Measurements from ENCODE around the gene TRIM13. TPM values are rescaled to one million over a fixed set of nuclear protein-coding genes. Genes with fewer than 3 reads are reported as not detected.
A peak's percentile ranks its signal among the peaks of the same experiment; 100 is the strongest.
"Not testable (repeated sequence)": the region's sequence is repeated elsewhere in the genome, so short reads cannot be mapped to it uniquely, and the experiment has no call there.

Gene TRIM13, protein sequence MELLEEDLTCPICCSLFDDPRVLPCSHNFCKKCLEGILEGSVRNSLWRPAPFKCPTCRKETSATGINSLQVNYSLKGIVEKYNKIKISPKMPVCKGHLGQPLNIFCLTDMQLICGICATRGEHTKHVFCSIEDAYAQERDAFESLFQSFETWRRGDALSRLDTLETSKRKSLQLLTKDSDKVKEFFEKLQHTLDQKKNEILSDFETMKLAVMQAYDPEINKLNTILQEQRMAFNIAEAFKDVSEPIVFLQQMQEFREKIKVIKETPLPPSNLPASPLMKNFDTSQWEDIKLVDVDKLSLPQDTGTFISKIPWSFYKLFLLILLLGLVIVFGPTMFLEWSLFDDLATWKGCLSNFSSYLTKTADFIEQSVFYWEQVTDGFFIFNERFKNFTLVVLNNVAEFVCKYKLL
- total RNA-seq (10 to 100 TPM; 17.9 to 21.0 TPM), polyA plus RNA-seq (1 to 10 TPM; 7.3 to 8.5 (median 7.5) TPM), total RNA-seq (16.0 to 36.5 (median 23.0) reads per million in 6 experiments)

DNA sequence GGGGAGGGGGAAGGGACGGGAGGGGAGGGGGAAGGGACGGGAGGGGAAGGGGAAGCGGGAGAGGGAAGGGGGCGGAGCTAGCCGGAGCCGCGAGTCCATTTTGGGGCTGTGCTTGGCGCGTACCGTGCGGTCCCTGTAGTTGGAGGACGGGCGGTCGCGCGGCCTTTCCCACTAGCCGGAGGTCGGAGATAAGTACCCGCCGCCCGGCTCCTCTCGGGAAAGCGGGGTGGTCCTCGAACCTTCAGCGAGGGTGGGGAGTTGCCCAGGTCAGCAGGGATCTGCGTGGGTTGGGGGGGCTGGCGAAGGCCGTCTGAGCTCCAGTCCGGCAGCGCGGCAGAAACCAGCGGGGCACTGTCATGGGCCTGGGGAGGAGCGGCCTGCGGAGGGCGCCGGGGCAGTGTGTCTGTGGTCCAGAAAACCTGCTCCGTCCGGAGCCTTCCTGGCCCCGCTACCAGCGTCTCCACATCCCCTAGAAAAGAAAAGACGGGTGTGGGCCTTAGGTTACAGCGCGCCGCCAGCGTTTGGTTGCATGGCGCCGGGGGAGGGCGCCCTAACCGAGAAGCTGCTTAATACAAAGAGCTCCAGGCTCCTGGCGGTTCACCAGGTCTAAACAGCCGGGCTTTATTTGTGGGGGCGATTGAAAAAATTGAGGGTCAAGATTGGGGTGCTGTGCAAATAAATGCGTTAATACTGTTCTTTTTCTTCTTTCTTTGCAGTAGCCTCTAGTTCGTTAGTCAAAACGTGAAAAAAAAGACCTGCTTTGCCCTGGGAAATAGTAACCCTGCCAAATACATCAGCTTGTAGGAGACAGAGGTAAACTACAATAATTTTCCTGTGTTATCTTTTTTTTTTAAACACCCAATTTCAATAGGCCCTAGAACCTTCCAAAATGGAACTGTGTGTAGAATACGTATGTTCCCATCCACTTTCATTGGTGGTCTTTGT, at the start of gene TRIM13:
TSS of gene TRIM13 (plus strand) at position 92 of the 945 bp plus-strand sequence. CDS start 14,899 bp downstream, outside the sequence.
- H3K27ac Mint-ChIP-seq, result peak within 1 kb of the TSS; percentile 83 to 94 (median 89)
- H3K27me3 Mint-ChIP-seq, result no peaks in the 10 kb centered on the region
- peak within 1 kb of the TSS; percentile 82 to 93 (median 85) for H3K4me3 Mint-ChIP-seq
- peaks cover 0 to 43% (median 6%) of the 10 kb centered on the region in 3 donors for H3K36me3 Mint-ChIP-seq
- H3K4me1 Mint-ChIP-seq, result peaks cover 8 to 55% (median 38%) of the 10 kb centered on the region in 4 donors
- peak; percentile 64 to 86 (median 76) for DNase-seq
- H3K9me3 Mint-ChIP-seq, result no peaks in the 10 kb centered on the region
- POLR2A ChIA-PET, result interaction anchor here (0.6 to 3.2 kb wide), 17 partner anchors 27 to 1456 kb away, joined by 3 to 61 read pairs (median 4); partner anchors contain the start of genes INTS6, RNASEH2B and SPRYD7
- peak; percentile 83 to 88 for ATAC-seq

DNA sequence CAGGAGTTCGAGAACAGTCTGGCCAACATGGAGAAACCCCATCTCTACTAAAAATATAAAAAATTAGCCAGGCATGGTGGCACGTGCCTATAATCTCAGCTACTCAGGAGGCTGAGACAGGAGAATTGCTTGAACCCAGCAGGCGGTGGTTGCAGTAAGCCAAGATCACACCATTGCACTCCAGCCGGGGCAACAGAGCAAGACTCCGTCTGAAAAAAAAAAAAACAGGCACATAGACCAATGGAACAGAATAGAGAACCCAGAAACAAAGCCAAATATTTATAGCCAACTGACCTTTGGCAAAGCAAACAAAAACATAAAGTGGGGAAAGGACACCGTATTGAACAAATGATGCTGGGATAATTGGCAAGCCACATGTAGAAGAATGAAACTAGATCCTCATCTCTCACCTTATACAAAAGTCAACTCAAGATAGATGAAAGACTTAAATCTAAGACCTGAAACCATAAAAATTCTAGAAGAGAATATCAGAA, 48.0 kb upstream of the TRIM13 start:
- Mint-ChIP-seq H3K36me3 (peaks cover 0 to 14% (median 0%) of the 10 kb centered on the region in 3 donors), H3K9me3 (peaks cover 0 to 15% (median 3%) of the 10 kb centered on the region in 9 donors)
- H3K4me3 Mint-ChIP-seq, ATAC-seq, POLR2A ChIA-PET, H3K4me1 Mint-ChIP-seq, DNase-seq, H3K27me3 Mint-ChIP-seq, H3K27ac Mint-ChIP-seq: not testable (repeated sequence)

DNA sequence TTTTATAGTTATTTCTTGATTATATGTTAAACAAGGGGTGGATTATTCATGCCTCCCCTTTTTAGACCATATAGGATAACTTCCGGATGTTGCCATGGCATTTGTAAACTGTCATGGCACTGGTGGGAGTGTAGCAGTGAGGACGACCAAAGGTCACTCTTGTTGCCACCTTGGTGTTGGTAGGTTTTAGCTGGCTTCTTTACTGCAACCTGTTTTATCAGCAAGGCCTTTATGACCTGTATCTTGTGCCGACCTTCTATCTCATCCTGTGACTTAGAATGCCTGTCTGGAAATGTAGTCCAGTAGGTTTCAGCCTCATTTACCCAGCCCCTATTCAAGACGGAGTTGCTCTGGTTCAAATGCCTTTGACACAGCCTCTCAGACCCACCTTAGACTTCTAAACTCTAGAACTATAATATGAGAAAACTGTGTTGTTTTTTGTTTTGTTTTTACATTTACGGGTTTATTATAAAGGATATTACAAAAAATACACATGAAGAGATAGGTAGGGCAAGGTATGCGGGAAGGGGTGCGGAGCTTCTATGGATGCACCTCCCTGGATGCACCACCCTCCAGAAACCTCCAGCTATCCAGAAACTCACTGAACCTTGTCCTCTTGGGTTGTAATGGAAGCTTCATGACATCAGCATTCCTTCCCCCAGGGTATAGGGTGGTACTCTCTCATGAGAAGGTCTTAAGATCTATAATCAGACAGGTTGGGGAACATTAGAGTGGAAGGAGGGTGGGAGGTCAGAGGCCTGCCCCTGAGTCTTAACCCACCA, 44.9 kb upstream of the TRIM13 start:
- POLR2A ChIA-PET, result no interaction called here
- ATAC-seq (no peak), DNase-seq (no peak)
- Mint-ChIP-seq H3K27ac (no peak overlapping the region), H3K4me3 (no peak overlapping the region), H3K36me3 (peaks cover 0 to 4% (median 0%) of the 10 kb centered on the region in 3 donors), H3K27me3 (peaks cover 2 to 13% (median 11%) of the 10 kb centered on the region in 5 donors), H3K4me1 (no peaks in the 10 kb centered on the region), H3K9me3 (peaks cover 0 to 15% (median 3%) of the 10 kb centered on the region in 9 donors)

DNA sequence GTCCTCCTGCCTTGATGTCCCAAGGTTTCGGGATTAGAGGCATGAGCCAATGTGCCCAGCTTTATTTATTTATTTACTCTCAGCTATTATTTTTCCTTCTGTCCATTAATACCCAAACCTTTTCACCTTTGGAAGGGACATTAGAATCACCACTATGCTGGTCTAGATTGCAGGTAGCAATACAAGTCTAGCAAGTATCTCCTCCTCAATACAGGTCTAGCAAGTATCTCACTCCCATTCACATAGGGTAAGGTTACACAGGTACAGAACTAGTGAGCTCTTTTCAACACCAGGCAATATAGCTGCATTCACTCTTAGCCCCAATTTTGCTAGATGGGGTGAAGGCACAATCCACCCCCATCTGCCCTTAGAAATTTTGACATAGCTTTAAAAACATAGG, 43.3 kb upstream of the TRIM13 start:
- H3K36me3 Mint-ChIP-seq, result no peaks in the 10 kb centered on the region
- H3K9me3 Mint-ChIP-seq, result peaks cover 0 to 12% (median 2%) of the 10 kb centered on the region in 9 donors
- ATAC-seq (no peak), DNase-seq (no peak)
- peaks cover 4 to 19% (median 12%) of the 10 kb centered on the region in 5 donors for H3K27me3 Mint-ChIP-seq
- no peak overlapping the region for H3K27ac Mint-ChIP-seq
- H3K4me3 Mint-ChIP-seq, result no peak overlapping the region
- POLR2A ChIA-PET, result no interaction called here
- no peaks in the 10 kb centered on the region for H3K4me1 Mint-ChIP-seq

DNA sequence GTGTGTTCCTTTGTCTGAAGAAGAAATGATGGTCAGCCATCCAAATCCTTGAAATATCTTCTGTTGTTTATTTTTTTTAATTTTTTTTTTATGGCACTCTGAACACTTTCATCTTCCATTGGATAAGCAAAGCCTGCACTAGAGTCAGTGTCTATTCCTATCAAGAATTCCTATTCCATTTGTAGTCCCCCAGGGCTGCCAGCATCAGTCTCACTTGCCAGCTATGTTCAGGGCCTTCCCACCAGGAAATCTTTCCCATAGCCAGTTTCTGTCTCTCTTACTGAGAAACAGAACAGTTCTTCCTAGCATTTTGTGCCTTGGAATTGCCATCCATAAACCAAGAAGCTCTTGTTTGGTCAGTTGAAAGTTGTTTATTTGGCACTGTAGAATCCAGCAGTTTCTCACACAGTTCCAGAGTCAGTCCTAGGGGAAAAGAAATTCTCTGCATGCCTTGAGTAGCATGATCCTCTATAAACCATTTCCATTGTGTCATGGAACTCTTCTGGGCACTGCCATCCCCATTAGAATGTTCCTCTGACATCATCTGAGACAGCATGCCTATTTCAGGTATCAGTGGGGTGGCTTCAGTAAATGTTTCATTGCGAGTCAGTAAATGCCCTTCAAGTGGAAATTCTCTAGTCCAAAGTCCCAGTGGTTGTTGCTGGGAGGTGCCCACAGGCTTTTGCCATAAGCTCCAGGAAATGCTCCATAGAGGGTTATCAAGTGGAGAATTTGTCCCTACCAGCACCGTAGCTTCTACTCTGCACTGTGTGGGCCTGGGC, 42.0 kb upstream of the TRIM13 start:
- DNase-seq (no peak), ATAC-seq (no peak)
- POLR2A ChIA-PET, result no interaction called here
- Mint-ChIP-seq H3K27ac (no peak overlapping the region), H3K4me1 (no peaks in the 10 kb centered on the region), H3K36me3 (peaks cover 0 to 7% (median 6%) of the 10 kb centered on the region in 3 donors), H3K9me3 (peaks cover 0 to 6% (median 0%) of the 10 kb centered on the region in 9 donors), H3K4me3 (no peak overlapping the region), H3K27me3 (peaks cover 4 to 19% (median 10%) of the 10 kb centered on the region in 5 donors)

DNA sequence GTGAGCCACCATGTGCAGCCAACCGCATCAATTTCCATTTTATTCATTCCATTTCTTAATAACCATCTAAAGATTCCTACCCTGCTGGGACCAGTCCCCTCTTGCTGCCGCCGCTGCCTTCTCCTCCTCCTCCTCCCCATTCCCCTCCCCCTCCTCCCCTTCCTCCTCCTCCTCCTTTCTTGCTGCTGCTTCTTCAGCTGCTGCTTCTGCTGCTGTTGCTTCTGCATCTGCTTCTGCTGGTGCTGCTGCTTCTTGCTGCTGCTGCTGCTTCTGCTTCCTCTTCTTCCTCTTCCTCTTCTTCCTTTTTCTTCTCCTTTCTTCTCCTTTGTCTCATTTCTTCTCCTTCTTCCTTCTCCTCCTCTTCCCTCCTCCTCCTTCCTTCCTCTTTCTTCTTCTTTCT, 40.7 kb upstream of the TRIM13 start:
- Mint-ChIP-seq H3K36me3 (peaks cover 3 to 12% (median 12%) of the 10 kb centered on the region in 3 donors), H3K27me3 (peaks cover 4 to 19% (median 11%) of the 10 kb centered on the region in 5 donors), H3K27ac (no peak overlapping the region), H3K4me1 (no peaks in the 10 kb centered on the region), H3K9me3 (peaks cover 0 to 10% (median 6%) of the 10 kb centered on the region in 9 donors), H3K4me3 (no peak overlapping the region)
- no peak for DNase-seq
- no peak for ATAC-seq
- POLR2A ChIA-PET, result no interaction called here

DNA sequence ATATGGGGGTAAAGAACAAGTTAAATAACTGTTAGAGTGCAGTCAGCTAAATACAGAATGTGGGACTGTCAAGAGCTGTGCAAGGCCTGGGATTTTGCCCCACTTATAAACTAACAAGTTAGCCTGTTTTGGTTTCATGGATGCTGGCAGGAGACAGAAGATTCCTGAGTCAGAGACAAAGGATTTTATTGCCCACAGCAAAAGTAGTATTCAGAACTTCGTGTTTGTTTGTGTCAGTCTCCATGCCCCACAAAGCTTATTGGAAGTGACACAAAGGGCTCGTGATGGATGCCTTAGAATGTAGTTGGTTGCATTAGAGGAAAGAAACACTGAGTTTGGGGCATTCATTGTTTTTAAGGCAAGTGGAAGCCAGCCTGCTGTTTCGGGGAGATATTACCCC, 38.5 kb upstream of the TRIM13 start:
- ATAC-seq (no peak), DNase-seq (no peak)
- no peak overlapping the region for H3K4me3 Mint-ChIP-seq
- POLR2A ChIA-PET, result no interaction called here
- no peaks in the 10 kb centered on the region for H3K4me1 Mint-ChIP-seq
- no peak overlapping the region for H3K27ac Mint-ChIP-seq
- peaks cover 4 to 19% (median 11%) of the 10 kb centered on the region in 5 donors for H3K27me3 Mint-ChIP-seq
- H3K9me3 Mint-ChIP-seq, result peaks cover 3 to 22% (median 14%) of the 10 kb centered on the region in 9 donors
- H3K36me3 Mint-ChIP-seq, result peaks cover 3 to 20% (median 16%) of the 10 kb centered on the region in 3 donors

- H3K9me3 Mint-ChIP-seq, result peaks cover 10 to 43% (median 30%) of the 10 kb centered on the region in 9 donors
- H3K27ac Mint-ChIP-seq, result no peak overlapping the region
- peaks cover 0 to 32% (median 21%) of the 10 kb centered on the region in 3 donors for H3K36me3 Mint-ChIP-seq
- H3K4me1 Mint-ChIP-seq, result no peaks in the 10 kb centered on the region
- H3K4me3 Mint-ChIP-seq, result no peak overlapping the region
- no peaks in the 10 kb centered on the region for H3K27me3 Mint-ChIP-seq
- DNase-seq (no peak), ATAC-seq (no peak)
- POLR2A ChIA-PET, result no interaction called here
Observed at GRCh38 chr13:49967456-49967855, 29.4 kb upstream of the TRIM13 start.

GRCh38 chr13:49972709-49973108, 24.1 kb upstream of the TRIM13 start:
- peaks cover 0 to 5% (median 2%) of the 10 kb centered on the region in 4 donors for H3K4me1 Mint-ChIP-seq
- DNase-seq, result no peak

DNA sequence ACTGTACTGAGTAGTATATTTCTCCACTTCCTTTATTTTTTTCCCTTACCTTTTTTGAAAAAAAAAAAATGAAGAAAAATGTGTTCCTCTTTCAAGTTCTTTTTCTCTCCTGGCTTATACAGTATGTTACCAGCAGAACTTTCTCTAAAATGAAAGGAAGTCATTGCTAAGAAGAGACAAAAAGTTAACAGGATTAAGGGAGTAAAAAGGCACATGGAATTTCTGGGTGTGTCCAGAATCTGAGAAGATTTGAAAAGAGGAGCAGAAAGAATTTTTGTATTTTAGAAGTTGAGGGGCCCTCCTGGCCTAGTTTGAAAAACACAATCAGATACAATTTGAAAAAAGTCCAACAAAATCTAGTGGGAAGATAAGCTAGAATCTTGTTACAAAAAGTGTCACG, 21.0 kb upstream of the TRIM13 start:
- no peaks in the 10 kb centered on the region for H3K36me3 Mint-ChIP-seq
- H3K4me1 Mint-ChIP-seq, result peaks cover 0 to 5% (median 2%) of the 10 kb centered on the region in 4 donors
- no peaks in the 10 kb centered on the region for H3K9me3 Mint-ChIP-seq
- H3K27me3 Mint-ChIP-seq, result no peaks in the 10 kb centered on the region
- H3K4me3 Mint-ChIP-seq, result no peak overlapping the region
- H3K27ac Mint-ChIP-seq, result no peak overlapping the region
- POLR2A ChIA-PET, result interaction anchor here (1.3 kb wide), 1 partner anchor 936 kb away, joined by 5 read pairs; no protein-coding TSS in a partner anchor
- DNase-seq (no peak), ATAC-seq (no peak)

More at GRCh38 chr13:49972709-49973108, 24.1 kb upstream of the TRIM13 start:
- no peak for ATAC-seq
- Mint-ChIP-seq H3K27me3 (no peaks in the 10 kb centered on the region), H3K9me3 (no peaks in the 10 kb centered on the region), H3K27ac (no peak overlapping the region), H3K4me3 (no peak overlapping the region), H3K36me3 (no peaks in the 10 kb centered on the region)
- POLR2A ChIA-PET, result interaction anchor here (0.6 kb wide), 1 partner anchor 936 kb away, joined by 6 read pairs; no protein-coding TSS in a partner anchor
